Upper lobe of left lung (tissue), 6 donors: ENCODE measurements around the gene RBM33. TPM values are rescaled to one million over a fixed set of nuclear protein-coding genes. Genes with fewer than 3 reads are reported as not detected.
"Not testable (repeated sequence)": the region's sequence is repeated elsewhere in the genome, so short reads cannot be mapped to it uniquely, and the experiment has no call there.

Experiments
- ATAC-seq, 2 donors: fragments of 200-7000 bp; cut with Tn5 transposase; one replicate each; pipeline ENCODE4 v1.9.1; 2022; ENCODE audit warnings: mild to moderate bottlenecking in 2 of 2, moderate library complexity in 2 of 2; ENCODE audit not compliant: low FRiP score in 2 of 2
- DNase-seq, 2 donors: peaks; one replicate each; pipeline ENCODE4 v3.0.0-alpha.2; 2019 to 2020
- H3K27ac ChIP-seq, 4 donors: fragments of 200-600 bp; sonication (generic); one replicate each; pipeline ENCODE4 v1.5.1; 2016 to 2019
- H3K27me3 ChIP-seq, 4 donors: fragments of 200-600 bp; sonication (generic); one replicate each; pipeline ENCODE4 v1.5.1; 2017 to 2019
- H3K36me3 ChIP-seq, 4 donors: fragments of 200-600 bp; sonication (generic); one replicate each; pipeline ENCODE4 v1.5.1; 2016 to 2019
- H3K4me1 ChIP-seq, 4 donors: fragments of 200-600 bp; sonication (generic); one replicate each; pipeline ENCODE4 v1.5.1; 2018 to 2019
- H3K4me3 ChIP-seq, 4 donors: fragments of 200-600 bp; sonication (generic); one replicate each; pipeline ENCODE4 v1.5.1; 2017 to 2019; ENCODE audit warnings: mild to moderate bottlenecking in 2 of 4, moderate library complexity in 1 of 4
- H3K9me3 ChIP-seq, 4 donors: fragments of 200-600 bp; sonication (generic); one replicate each; pipeline ENCODE4 v1.5.1; 2018 to 2019
- EP300 ChIP-seq, 4 donors: sonication (generic); formaldehyde crosslinking; IDR thresholded peaks; one replicate each; pipeline ENCODE4 v1.5.1; 2017; ENCODE audit warnings: antibody characterized with exemption in 4 of 4, control low read depth in 2 of 4
- POLR2A ChIP-seq, 4 donors: fragments of 450-650 bp; IDR thresholded peaks; one replicate each; pipeline ENCODE4 v1.5.1; 2016 to 2017; ENCODE audit warnings: antibody characterized with exemption in 4 of 4, mild to moderate bottlenecking in 2 of 4
- POLR2AphosphoS5 ChIP-seq, 2 donors: sonication (generic); formaldehyde crosslinking; IDR thresholded peaks; one replicate each; pipeline ENCODE4 v1.5.1; 2017; ENCODE audit warnings: antibody characterized with exemption in 2 of 2
- WGBS, 2 donors: methylation state at CpG; one replicate each; pipeline ENCODE4 v1.1.5; 2017 to 2018; 5-methylcytosine and 5-hydroxymethylcytosine counted together
- total RNA-seq, 6 donors: library from RNA; depleted of rRNA in 4 of 6; stranded (reverse); fragments of >200 nt in 4 of 6; gene quantifications; one replicate each; pipeline versions ENCODE4 v1.1.0 to v1.2.1, GENCODE V29; 2016 to 2021
- TF ChIP-seq, protein P1 (sequence below), 6 experiments: fragments of 450-650 bp in 4 of 6; fragments of 200-600 bp in 2 of 6; sonication (generic) in 2 of 6; IDR thresholded peaks; one replicate each; pipeline ENCODE4 v1.5.1; 2016 to 2019; ENCODE audit warnings: antibody characterized with exemption in 6 of 6
- donor health status: DM: no; HTN: no; CAD: no; lungs with moderate emphysema.
- donor health status: DM: no; HTN: yes; CAD: no; lungs with severe emphysema.

RBM33 gene
- total RNA-seq, 6 donors from 2014 or later: 40.6 to 179 (median 76.4) TPM

DNA sequence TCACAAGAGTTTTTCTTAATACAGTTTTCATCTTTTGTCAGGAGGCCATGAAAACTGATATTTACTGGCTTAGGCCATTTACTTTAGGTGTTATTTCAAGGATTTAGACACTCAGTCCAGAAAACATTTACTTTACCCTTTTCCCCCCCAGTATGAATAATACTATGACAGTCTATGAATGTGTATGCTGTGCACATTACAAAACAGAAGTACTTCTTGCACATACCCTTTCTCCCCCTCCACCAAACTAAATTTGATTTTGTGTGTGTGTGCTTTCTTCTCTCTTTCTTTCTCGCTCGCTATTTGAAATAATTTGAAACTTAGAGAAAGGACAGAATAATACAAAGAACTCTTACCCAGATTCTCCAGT, 41.3 kb downstream of the RBM33 start:
- H3K4me1 ChIP-seq: no peaks in the 10 kb centered on the region
- DNase-seq (no peak), ATAC-seq (no peak)
- H3K36me3 ChIP-seq: peaks cover 3 to 46% (median 13%) of the 10 kb centered on the region in 4 donors
- WGBS, 2 donors: 94% methylated on average over 2 of the region's 2 CpGs
- no peaks in the 10 kb centered on the region for H3K27me3 ChIP-seq
- TF ChIP-seq EP300 (IDR thresholded peaks at IDR 0.05) (no peak), POLR2A (IDR thresholded peaks at IDR 0.05) (no peak), POLR2AphosphoS5 (IDR thresholded peaks at IDR 0.05) (no peak)
- TF ChIP-seq, protein P1, sequence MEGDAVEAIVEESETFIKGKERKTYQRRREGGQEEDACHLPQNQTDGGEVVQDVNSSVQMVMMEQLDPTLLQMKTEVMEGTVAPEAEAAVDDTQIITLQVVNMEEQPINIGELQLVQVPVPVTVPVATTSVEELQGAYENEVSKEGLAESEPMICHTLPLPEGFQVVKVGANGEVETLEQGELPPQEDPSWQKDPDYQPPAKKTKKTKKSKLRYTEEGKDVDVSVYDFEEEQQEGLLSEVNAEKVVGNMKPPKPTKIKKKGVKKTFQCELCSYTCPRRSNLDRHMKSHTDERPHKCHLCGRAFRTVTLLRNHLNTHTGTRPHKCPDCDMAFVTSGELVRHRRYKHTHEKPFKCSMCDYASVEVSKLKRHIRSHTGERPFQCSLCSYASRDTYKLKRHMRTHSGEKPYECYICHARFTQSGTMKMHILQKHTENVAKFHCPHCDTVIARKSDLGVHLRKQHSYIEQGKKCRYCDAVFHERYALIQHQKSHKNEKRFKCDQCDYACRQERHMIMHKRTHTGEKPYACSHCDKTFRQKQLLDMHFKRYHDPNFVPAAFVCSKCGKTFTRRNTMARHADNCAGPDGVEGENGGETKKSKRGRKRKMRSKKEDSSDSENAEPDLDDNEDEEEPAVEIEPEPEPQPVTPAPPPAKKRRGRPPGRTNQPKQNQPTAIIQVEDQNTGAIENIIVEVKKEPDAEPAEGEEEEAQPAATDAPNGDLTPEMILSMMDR (IDR thresholded peaks at IDR 0.05): no peak
- no peaks in the 10 kb centered on the region for H3K9me3 ChIP-seq
- H3K27ac ChIP-seq: no peak overlapping the region
- H3K4me3 ChIP-seq: no peak overlapping the region

DNA sequence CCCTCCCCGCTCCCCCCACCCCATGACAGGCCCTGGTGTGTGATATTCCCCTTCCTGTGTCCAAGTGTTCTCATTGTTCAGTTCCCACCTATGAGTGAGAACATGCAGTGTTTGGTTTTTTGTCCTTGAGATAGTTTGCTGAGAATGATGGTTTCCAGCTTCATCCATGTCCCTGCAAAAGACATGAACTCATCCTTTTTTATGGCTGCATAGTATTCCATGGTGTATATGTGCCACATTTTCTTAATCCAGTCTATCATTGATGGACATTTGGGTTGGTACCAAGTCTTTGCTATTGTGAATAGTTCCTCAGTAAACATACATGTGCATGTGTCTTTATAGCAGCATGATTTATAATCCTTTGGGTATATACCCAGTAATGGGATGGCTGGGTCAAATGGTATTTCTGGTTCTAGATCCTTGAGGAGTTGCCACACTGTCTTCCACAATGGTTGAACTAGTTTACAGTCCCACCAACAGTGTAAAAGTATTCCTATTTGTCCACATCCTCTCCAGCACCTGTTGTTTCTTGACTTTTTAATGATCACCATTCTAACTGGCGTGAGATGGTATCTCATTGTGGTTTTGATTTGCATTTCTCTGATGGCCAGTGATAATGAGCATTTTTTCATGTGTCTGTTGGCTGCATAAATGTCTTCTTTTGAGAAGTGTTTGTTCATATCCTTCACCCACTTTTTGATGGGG, 42.3 kb downstream of the RBM33 start:
- H3K27me3 ChIP-seq, H3K4me1 ChIP-seq, H3K27ac ChIP-seq, DNase-seq, H3K4me3 ChIP-seq, H3K9me3 ChIP-seq, ATAC-seq: not testable (repeated sequence)
- 50% methylated on average over 2 of the region's 2 CpGs for WGBS, 2 donors
- H3K36me3 ChIP-seq: peaks cover 0 to 36% (median 8%) of the 10 kb centered on the region in 4 donors

DNA sequence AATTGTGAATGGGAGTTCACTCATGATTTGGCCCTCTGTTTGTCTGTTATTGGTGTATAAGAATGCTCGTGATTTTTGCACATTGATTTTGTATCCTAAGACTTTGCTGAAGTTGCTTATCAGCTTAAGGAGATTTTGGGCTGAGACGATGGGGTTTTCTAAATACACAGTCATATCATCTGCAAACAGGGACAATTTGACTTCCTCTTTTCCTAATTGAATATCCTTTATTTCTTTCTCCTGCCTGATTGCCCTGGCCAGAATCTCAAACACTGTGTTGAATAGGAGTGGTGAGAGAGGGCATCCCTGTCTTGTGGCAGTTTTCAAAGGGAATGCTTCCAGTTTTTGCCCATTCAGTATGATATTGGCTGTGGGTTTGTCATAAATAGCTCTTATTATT, 43.8 kb downstream of the RBM33 start:
- not testable (repeated sequence) for H3K27ac ChIP-seq, H3K4me3 ChIP-seq, H3K27me3 ChIP-seq, ATAC-seq, DNase-seq, H3K9me3 ChIP-seq
- WGBS, 2 donors: 77 to 86% methylated on average over 2 of the region's 2 CpGs
- H3K4me1 ChIP-seq: peaks cover 0 to 13% (median 7%) of the 10 kb centered on the region in 4 donors
- peaks cover 0 to 23% (median 4%) of the 10 kb centered on the region in 4 donors for H3K36me3 ChIP-seq

DNA sequence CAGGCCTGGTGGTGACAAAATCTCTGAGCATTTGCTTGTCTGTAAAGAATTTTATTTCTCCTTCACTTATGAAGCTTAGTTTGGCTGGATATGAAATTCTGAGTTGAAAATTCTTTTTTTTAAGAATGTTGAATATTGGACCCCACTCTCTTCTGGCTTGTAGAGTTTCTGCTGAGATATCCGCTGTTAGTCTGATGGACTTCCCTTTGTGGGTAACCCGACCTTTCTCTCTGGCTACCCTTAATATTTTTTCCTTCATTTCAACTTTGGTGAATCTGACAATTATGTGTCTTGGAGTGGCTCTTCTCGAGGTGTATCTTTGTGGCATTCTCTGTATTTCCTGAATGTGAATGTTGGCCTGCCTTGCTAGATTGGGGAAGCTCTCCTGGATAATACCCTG, 46.2 kb downstream of the RBM33 start:
- 88 to 98% methylated on average over 3 of the region's 3 CpGs for WGBS, 2 donors

DNA sequence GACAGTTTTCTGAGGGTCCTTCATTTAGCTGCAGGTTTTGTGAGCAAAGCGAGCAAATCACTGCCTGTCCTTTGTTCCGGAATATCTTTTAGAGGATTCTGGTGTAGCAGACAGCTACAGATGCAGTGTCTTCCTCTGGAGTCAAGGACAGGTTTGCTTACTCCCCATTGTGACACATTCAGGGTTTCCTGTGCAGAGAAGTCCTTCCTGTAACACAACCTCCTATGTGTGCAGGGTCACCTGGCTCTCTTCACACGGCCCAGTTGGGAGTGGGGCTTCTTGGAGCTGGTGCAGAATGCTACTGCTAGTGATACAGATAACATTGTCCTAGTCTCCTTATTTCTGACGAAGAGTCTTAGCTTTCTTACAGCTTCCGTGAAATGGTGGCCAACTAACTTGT, 47.9 kb downstream of the RBM33 start:
- ATAC-seq: no peak
- Histone ChIP-seq H3K4me3 (no peak overlapping the region), H3K27ac (no peak overlapping the region), H3K27me3 (no peaks in the 10 kb centered on the region), H3K9me3 (no peaks in the 10 kb centered on the region), H3K36me3 (no peaks in the 10 kb centered on the region), H3K4me1 (peaks cover 0 to 27% (median 9%) of the 10 kb centered on the region in 4 donors)
- TF ChIP-seq, protein P1 (IDR thresholded peaks at IDR 0.05): no peak
- TF ChIP-seq EP300 (IDR thresholded peaks at IDR 0.05) (no peak), POLR2AphosphoS5 (IDR thresholded peaks at IDR 0.05) (no peak), POLR2A (IDR thresholded peaks at IDR 0.05) (no peak)
- WGBS, 2 donors: 72 to 76% methylated on average over 5 of the region's 5 CpGs
- DNase-seq: no peak

More for the DNA sequence above, 46.2 kb downstream of the RBM33 start:
- not testable (repeated sequence) for ATAC-seq, H3K36me3 ChIP-seq, H3K4me3 ChIP-seq, H3K9me3 ChIP-seq, DNase-seq, H3K27ac ChIP-seq, H3K27me3 ChIP-seq
- H3K4me1 ChIP-seq: peaks cover 0 to 27% (median 9%) of the 10 kb centered on the region in 4 donors

DNA sequence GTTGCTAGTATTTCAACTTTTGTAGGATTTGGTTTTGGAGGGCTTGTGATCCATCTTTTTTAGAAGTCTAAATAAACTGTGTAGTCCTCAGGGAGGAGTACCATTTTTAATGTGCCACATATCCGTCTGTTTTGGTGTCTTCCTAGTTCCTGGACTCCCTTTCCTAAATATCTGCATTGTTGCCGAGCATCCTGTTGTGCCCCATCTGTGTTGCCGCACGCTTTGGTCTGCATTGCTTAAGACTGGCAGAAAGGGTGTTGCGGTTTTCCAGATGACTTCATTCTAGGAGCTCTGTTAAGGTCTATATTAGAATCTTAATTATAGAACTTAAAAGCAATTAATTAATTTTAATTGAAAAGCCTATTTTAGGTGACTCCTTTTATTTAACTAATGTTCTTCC, 49.4 kb downstream of the RBM33 start:
- Histone ChIP-seq H3K9me3 (no peaks in the 10 kb centered on the region), H3K27ac (no peak overlapping the region), H3K4me1 (peaks cover 0 to 27% (median 9%) of the 10 kb centered on the region in 4 donors), H3K36me3 (no peaks in the 10 kb centered on the region), H3K27me3 (no peaks in the 10 kb centered on the region), H3K4me3 (no peak overlapping the region)
- DNase-seq (no peak), ATAC-seq (no peak)
- TF ChIP-seq, protein P1 (IDR thresholded peaks at IDR 0.05): no peak
- TF ChIP-seq POLR2A (IDR thresholded peaks at IDR 0.05) (no peak), POLR2AphosphoS5 (IDR thresholded peaks at IDR 0.05) (no peak), EP300 (IDR thresholded peaks at IDR 0.05) (no peak)
- WGBS, 2 donors: 73 to 74% methylated on average over 5 of the region's 5 CpGs
